HG02571 (cell line): ENCODE measurements around the gene GPR4.

ENCODE experiments used
- ATAC-seq: cut with Tn5 transposase; IDR thresholded peaks from one replicate; pipeline ENCODE4 v1.9.1; 2021; ENCODE audit warnings: mild to moderate bottlenecking, moderate library complexity; ENCODE audit not compliant: unreplicated experiment

Gene GPR4

DNA sequence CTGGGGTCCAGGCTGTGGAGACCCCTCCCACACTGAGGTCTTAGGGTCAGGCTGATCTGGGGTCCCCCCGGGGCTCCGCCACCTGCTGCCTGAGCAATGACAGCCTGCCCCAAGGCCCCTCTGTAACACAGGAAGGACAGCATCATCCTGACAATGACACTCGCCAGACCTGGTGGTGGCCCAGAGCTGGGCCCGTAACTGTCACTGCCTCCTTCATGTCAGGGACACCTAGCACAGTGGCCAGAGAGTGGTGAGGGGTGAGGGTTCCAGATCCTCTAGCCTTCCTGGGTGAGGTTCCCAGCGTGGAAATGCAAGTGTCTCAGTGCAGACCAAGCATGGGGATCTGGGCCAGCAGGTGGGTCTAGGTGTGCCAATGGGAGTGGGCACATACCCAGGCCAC, 45.2 kb downstream of the GPR4 start:
- no peak for ATAC-seq

DNA sequence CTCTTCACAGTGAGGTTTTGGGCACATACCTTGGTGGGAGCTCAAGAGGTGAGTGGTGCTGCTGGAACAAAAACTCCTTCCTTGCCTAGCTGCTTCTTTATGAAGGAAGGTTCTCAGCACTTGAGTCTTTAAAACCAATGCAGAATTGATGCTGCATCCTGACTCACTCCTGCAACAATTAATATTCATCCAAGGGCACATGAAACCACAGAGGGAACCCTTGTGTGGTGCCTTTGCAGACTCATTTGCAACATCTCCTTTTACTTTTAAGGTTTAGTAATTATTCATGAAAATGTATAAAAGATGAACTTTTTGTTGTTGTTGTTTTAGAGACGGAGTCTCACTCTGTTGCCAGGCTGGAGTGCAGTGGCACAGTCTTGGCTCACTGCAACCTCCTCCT, 47.5 kb downstream of the GPR4 start:
- ATAC-seq, result no peak

DNA sequence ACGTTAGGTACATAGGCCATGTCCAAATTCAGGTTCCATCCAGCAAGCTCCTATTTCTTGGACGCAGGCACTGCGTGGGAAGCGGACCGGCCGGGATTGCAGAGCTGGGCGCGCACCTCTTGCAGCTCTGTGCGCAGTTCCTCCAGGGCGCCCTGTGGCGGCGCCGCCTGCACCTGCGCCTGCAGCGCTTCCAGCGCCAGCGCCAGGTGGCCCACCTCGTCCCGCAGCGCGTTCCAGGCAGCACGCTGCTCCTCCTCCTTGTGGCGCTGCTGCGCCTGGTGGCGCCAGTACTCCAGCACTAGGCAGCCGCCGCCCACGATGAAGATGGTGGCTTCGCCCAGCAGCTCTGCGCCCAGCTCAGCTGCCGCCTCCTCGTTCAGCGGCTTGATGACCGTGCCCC, 48.5 kb downstream of the GPR4 start:
- ATAC-seq, result no peak

DNA sequence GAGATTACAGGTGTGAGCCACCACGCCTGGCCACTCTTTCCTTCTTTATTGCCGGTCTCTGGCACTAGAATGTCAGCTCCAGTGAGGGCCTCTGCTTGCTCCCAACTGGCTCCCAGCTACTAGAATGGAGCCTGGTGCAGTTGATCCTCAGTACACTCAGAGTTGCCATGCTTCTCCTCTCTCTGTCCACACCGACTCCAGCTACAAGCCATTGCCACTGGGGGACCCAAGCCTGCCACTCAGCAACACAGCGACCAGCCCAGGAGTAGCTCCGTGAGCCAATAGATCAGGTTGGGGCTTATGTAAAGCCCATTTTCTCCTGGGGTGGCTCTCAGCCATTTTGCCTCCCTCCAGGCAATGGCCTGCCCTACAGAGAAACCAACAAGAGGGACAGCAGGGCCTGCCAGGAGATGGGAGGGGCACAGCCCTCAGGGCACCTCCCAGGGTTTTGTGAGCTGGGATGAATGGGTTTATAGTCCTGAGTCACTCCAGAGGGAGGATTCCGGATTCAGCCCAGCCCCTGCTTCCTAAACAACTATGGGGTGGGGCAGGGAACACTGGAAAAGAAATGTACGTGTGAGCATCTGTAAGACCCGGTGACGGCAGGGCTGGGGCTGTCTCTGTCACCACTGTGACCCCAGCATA, 53.9 kb downstream of the GPR4 start:
- ATAC-seq, result no peak

DNA sequence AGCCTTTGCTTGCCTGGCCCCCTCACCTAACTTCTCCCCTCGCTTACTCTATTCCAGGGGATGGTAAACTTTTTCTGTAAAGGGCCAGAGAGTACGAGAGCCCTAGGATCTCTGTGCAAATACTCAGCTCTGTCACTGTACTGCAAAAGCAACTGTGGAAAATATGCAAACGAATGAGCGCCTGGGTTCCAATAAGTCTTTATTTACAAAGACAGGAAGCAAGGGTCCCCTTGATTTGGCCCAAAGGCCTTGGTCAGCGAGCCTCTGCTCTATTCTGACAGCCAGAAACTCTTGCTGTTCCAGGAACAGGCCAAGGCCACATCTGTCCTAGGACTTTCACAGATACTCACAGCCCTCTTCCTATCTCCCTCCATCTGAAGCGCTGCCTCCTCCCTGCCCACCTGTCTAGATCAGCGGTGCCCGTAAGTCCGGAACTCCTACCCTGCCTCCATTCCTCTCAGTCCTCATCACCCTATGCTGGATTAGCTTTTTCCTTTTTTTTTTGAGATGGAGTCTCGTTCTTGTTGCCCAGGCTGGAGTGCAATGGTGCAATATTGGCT, 54.7 kb downstream of the GPR4 start:
- ATAC-seq, result no peak

DNA sequence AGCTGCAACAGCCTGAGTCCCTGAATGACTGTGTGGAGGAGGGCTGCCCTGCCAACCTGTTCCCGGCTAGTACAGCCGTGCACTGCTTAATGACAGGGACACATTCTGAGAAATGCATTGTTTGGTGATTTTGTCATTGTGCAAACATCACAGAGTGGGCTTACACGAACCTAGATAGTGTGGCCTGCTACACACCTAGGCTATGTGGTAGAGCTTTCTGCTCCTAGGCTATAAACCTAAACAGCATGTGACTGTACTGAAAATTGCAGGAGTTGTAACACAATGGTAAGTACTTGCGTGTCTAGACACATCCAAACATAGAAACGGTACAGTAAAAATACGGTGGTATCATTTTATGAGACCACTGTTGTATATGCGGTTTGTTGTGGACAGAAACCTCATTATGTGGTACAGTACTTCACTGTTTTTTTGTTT, 59.8 kb downstream of the GPR4 start:
- ATAC-seq, result no peak
